Measurements from ENCODE around the gene SYN1.
A peak's percentile ranks its signal among the peaks of the same experiment; 100 is the strongest.
"Not testable (repeated sequence)": the region's sequence is repeated elsewhere in the genome, so short reads cannot be mapped to it uniquely, and the experiment has no call there.

SYN1 gene

GRCh38 chrX:47619486-47620302 lies at the start of gene SYN1:
Gene SYN1, minus strand, starts transcription at chrX:47619857. Its CDS starts 129 bp downstream, at chrX:47619728.
- DNase-seq = peak; percentile 85

DNA sequence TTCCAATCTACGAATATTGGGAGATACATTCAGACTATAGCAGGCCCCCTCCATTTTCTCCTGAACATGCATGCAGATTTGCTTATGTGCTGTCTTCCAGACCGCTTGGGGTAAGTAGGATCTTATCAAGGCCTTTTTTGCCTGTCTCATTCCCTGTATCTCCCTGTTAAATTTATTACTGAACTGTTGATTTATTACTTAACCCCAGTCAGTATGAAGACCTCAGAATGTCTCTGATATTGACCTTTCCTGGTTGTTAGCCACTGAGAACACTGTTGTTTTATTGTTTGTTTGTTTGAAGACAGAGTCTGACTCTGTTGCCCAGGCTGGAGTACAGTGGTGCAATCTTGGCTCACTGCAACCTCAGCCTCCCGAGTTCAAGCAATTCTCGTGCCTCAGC lies 46.1 kb upstream of the SYN1 start:
- DNase-seq = not testable (repeated sequence)

DNA sequence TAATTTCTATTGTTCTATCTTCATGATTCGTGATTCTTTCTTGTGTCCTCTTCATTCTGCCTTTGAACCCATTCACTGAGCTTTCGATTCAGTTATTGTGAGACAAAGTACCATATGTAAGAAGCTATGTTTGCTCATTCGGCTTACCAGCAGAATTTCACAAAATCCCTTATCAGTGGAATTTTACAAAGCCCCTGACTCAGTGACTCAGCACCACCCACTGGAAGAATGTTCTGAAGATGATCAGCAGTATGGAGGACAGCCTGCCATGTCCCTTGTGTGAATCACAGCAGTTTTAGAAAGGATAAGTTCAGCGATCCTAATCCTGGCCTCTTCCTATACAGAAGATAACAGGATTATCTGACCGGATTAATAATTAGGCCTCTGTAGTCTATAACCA lies 45.1 kb upstream of the SYN1 start:
- DNase-seq = no peak

DNA sequence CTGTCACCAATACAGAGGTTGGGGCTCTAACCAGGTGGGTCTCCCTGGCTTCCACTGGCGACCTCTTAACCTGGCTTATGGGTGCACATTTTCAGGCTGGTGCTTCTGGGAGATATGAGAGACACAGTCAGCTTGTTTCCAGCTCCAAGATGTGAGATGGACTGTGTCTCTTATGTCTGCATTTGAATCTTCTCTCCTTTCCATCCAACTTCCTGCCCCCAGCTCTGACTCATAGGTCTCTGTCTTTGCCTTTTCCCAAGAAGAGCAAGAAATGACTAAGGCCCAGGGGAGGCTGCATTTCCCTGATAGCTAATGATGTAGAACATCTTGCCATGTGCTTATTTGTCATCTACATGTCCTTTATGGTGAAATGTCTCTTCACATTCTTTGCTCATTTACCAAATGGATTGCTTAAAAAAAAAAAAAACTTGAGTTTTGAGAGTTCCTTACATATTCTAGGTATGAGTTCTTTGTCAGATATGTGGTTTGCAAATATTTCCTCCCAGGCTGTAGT lies 42.5 kb upstream of the SYN1 start:
- DNase-seq = peak; percentile 59

GRCh38 chrX:47661539-47661938 lies 41.9 kb upstream of the SYN1 start:
- no peak for DNase-seq

- DNase-seq = no peak
These were observed 39.7 kb upstream of the SYN1 start for GRCh38 chrX:47659421-47659726.

- peak; percentile 95 for DNase-seq
These were observed 39.2 kb upstream of the SYN1 start, which contains the start of gene UXT for GRCh38 chrX:47658684-47659420. Gene UXT, minus strand, starts transcription at chrX:47659180. Its CDS starts 253 bp downstream, at chrX:47658927.

DNA sequence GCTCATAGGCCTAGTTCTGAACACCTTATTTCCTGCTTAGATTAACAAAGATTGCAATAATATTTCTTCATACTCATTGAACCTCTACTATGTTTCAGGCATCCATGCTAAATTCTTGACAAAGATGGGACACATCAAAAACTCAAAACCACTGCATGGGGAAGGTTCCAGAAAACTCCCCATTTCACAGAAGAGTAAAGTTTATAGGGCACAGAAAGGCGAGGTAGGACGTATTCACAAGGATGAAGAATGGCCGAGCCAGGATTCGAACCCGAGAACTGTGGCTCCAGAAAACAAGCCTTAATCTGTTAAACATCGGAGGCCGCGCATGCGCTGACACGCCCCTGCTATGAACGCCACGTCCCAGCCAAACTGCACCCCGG lies 38.6 kb upstream of the SYN1 start:
- no peak for DNase-seq

- no peak for DNase-seq
These were observed 31.6 kb upstream of the SYN1 start for GRCh38 chrX:47651043-47651905.

- DNase-seq = peak; percentile 88
These were observed 30.7 kb upstream of the SYN1 start, which contains the start of gene ELK1 for GRCh38 chrX:47650164-47651042. Gene ELK1, minus strand, starts transcription at chrX:47650563. Its CDS starts 9,122 bp downstream, at chrX:47641441.

DNA sequence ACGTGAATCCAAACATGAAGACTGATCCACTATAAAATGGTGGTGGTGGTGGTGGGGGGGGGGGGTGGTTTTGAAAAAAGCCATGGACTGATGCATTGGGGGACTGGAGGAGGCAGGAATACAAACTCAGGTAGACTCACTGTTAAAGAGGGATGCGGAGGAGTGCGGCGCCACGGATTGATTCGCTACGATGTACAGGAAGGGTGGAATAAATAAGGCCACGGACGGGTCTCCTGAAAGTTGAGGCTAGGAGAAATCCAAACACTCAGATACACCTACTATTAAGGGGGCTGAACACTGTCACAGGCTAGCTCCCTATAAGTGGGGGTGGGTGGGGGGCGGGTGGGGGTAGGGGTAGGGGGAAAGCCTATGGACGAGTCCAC lies 30.1 kb upstream of the SYN1 start:
- no peak for DNase-seq

- DNase-seq = no peak
These were observed 29.6 kb upstream of the SYN1 start for GRCh38 chrX:47649271-47649670.

DNA sequence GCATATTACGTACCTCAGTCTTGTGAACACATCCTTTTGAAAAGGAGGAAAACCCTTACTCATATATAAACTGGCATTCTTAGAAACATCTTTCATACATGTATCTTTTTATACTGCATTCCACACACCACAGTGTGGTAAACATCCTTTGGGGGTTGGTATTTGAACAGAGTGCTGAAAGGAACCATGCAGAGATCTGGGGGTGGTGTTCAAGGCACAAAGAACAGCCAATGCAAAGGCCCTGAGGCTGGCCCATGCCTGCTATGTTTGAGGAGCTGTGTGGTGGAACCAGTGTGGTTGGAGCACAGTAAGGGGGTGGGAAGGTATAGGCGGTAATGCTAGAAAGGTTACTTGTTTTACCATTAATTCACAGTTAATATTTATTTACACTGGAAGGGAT lies 28.7 kb upstream of the SYN1 start:
- DNase-seq = no peak

- no peak for DNase-seq
These were observed 27.0 kb upstream of the SYN1 start for GRCh38 chrX:47646636-47647035.

DNA sequence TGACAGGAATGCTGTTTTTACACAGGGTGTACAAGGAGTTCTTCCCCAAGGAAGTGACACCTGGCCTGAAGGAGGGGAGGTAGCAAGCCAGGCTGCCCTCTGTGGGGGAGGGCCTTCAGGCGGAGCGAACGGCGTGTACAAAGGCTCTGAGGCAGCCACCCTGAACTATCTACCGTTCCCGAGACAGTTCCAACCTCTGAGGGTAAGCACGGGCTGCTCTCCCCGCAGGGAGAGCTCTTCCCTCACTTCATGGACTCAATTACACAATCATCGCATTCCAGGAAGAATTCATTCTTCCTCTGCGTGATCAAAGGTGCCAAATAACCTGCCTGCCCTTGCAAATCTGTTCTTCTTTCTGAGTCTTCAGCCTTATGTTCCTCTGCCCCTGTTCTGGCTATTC lies 25.9 kb upstream of the SYN1 start:
- no peak for DNase-seq

DNA sequence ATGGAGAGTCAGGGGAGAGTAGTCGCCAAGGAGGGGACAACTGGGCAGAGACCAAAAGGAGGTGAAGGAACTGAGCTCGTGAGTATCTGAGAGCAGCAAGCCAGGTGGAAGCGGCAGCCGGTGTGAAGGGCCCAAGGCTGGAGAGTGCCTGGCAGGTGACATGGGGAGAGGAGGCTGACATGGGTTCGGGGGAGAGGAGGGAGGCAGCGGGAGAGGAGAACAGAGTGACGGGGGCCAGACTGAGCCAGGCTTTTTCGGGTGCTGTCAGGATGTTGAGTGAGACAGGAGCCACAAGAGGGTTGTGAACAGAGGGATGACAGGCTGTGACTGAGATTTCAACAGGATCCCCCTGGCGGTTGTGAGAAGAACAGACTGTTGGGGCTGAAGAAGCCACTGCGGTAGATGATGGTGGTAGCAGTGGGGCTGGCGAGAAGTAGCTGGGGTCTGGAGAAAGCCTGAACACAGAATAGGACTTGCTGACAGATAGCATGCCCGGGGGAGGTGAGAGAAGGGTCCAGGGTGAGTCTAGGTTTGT lies 25.0 kb upstream of the SYN1 start:
- DNase-seq = no peak

DNA sequence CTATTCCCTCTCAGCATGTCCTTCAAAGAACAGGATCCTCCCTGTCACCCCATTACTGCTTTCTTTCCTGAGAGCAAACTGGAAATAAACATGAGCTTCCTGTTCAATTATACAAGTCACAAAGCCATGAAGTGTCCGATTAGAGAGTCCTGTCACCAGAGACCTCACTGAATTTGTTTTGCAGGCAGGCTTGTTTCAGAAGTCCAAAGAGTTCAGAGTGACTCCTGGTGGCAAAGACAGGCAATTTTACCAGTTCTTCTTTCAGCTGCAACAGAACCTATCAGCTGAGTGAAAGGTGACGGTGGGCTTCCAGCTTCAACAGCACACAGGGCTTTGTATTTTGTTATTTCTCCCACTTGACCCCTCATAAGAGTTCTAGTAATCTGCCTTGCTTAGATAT lies 24.3 kb upstream of the SYN1 start:
- no peak for DNase-seq

GRCh38 chrX:47638816-47639215 lies 19.2 kb upstream of the SYN1 start:
- DNase-seq = no peak

GRCh38 chrX:47637546-47638195 lies 18.0 kb upstream of the SYN1 start:
- DNase-seq = no peak

- peak; percentile 43 for DNase-seq
These were observed 15.4 kb upstream of the SYN1 start for GRCh38 chrX:47634871-47635575.

Measured in stimulated activated CD8-positive, alpha-beta memory T cell treated with anti-CD3 and anti-CD28 coated beads, Interleukin-4, amount 100 ng/mL, for 48 hours (primary cell).